GM18861 (cell line): ENCODE results near the gene GATB.

ENCODE experiments used
- ATAC-seq: cut with Tn5 transposase; IDR thresholded peaks from one replicate; pipeline ENCODE4 v1.9.1; 2021; ENCODE audit not compliant: unreplicated experiment

Gene GATB

DNA sequence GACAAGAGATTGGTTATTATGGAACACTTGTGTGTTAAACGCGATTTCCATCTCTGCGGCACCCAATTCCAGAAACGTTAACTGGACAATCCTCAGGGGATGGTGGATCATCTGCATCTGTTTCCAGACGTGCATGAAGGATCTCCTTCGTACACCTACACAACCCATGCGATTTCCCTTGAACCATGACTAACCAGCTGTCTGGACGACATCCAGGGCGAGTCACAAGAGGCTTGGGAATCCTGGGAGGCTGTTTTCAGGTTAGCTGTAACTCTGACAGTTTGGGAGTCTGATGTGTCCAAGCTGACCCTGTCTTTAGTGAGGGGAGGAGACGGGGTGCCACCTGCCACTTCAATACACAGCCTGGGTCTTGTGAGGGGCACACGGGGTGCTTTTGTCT lies 84.5 kb downstream of the GATB start:
- ATAC-seq: no peak

GRCh38 chr4:151675411-151675971 lies 85.3 kb downstream of the GATB start:
- no peak for ATAC-seq

DNA sequence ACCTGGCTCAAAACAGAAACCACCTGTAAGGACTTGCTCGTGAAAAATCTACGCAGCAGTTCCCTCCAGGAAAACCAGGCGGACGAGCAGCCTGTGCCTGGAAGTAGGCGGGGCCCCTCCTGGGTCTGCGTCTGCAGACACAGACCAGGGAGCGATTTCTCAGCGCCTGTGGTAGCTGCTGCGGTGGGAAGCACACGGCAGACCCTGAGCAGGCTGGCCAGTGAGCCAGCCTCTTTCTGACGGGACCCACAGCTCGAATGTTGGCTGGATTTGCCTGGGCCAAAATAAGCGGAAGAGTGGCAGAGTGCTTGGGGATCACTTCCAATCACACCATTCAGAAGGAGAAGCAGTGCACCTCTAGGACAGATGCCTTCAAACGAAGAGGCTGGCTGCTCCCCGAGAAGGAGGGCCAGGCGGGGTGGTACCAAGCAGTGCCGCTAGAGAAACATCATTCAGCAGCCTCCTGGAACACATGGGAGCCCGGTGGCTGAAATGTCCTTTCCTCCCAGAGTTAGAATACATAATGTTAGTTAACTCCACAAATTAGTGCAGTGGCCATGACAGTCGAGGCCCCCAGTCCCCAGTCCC lies 85.9 kb downstream of the GATB start:
- no peak for ATAC-seq

GRCh38 chr4:151673908-151674520 lies 86.8 kb downstream of the GATB start:
- no peak for ATAC-seq

DNA sequence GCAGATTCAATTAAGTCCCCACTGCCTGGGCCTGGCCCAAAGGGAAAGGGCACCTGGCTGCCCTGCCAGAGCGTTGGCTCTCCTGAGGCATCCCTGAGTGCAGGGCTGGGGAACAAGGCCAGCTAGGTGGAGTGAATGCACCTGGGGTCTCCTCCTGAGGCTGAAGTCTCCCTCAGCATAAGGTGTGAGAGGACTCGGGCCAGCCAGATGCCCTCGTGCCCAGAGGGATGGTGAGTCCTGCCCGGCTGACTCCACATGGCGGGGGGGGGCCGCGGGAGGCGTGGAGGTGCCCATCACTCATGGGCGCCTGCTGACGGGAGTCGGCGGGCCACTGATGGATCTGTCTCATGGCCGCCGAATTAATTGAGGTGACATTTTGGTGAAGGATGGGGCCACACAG lies 87.8 kb downstream of the GATB start:
- ATAC-seq: no peak

DNA sequence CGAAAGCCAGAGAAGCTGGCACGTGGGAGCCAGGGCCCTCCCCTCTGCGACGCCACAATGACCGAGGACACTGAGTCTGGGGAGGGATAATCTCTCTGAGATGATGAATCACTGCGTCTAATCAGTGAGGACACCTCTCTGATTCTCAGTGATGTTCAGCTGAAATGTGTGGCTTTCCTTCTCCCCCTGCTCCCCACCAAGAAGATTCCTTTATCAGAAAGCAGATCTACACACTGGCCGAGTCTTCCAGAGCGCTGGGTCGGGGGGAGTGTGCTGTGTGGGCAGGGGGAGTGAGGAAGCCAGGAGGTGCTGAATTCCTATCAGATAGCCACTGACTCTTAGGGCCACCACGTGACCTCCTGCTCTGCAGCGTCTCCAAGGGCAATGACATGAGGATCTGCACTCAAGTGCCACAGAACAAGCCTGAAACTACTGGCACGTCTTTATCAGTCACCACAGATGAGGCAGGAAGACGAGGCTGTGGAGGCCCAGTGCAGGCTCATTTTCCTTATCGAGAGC lies 89.2 kb downstream of the GATB start:
- no peak for ATAC-seq

- no peak for ATAC-seq
Measured at GRCh38 chr4:151670843-151671242, 90.0 kb downstream of the GATB start.

GRCh38 chr4:151669990-151670389 lies 90.8 kb downstream of the GATB start:
- no peak for ATAC-seq

GRCh38 chr4:151668689-151669402 lies 92.0 kb downstream of the GATB start:
- ATAC-seq: no peak

DNA sequence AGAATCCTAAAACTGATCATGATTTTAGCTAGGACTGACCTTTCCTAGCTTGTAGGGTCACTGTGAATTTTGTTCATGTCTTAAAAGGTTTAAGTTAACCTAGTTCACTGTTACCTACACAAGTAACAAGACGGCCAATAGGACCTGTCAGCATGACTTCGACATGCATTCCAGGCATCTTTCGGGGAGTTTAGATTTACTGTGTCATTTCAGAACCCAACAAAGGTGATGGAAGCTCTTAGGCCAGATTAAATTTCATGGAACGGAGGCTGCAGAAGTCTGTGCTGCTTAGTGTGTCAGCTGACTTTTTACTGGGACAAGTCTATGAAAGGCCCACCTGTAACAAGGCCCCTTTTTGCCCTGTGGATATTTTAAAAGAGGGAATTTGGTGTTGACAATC lies 93.1 kb downstream of the GATB start:
- ATAC-seq: no peak

DNA sequence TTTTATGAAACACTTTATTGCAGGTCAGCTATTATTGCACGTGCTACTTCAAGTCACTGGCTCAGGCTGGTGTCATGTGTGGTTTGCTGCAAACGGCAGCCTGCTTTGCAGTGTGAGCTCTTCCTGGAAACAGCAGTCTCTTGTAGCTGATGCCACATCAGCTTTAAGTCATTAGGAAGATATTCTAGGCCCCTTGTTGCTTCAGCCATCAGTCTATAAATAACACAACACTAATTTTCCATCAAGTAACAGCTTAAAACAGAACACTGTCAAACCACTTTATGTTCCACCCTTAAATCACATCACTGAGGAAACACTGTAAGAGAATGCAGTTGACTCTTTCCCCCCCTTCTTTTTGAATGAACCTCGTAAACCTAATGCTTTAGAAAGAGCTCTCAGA lies 93.8 kb downstream of the GATB start:
- ATAC-seq: no peak

DNA sequence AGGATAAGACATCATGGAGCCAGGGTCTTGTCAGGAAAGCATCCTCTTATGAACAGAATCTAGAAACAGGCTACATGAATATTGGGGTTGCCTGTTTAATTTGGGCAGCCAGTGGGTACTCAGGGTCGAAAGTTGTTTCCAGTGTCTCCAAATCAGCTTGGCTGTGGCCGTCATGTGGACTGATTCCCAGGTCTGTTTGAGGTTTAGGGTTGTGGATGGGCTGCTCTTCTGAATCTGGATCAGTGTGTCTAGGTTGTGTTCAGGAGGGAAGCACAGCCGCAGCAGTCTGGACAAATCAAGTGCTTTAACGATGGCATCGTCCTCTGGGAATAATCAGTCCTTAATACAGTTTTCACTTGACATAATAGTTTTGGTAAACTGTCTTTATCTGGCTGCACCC lies 94.3 kb downstream of the GATB start:
- ATAC-seq: no peak

GRCh38 chr4:151665785-151666127 lies 95.1 kb downstream of the GATB start:
- no peak for ATAC-seq

- ATAC-seq: no peak
Measured at GRCh38 chr4:151665022-151665784, 95.6 kb downstream of the GATB start.

DNA sequence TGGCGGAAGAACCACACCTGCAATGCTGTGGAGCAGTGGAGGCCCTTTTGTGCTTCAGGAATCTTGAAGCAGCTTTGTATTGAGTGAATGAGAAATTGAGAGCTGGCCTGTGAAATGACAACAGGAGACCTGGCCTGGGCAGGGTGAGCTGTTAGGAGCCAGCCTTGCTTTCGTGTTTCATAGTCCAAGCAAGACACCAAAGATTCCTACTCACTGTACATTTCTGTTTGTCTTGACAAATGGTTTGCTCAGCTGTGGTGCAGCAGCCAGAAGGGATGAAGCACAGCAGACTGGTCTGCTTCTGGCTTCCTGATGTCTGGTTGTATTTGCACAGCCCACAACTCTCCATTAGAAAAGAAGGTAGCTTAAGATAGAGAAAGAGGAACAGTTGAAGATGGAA lies 96.5 kb downstream of the GATB start:
- no peak for ATAC-seq

GRCh38 chr4:151663109-151663508 lies 97.7 kb downstream of the GATB start:
- ATAC-seq: no peak

GRCh38 chr4:151661873-151662272 lies 98.9 kb downstream of the GATB start:
- ATAC-seq: no peak

DNA sequence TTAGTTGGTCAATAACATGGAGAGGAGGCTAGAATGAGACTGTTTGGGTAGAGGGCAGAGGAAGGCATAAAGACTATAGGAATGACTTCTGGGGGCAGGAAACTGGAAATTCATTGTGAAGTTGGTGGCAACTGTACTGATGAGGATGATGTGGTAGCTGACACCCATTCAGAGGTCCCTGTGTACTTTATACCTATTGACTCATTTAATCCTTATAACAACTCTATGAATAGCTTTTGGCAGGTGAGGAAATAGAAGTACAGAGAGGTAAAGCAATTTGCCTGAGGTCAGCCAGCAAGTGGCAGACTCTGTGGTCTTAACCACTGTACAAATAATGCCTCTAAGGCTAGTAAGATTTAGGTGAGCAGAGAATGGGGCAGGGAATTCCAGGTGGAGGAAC lies 100.1 kb downstream of the GATB start:
- ATAC-seq: no peak

DNA sequence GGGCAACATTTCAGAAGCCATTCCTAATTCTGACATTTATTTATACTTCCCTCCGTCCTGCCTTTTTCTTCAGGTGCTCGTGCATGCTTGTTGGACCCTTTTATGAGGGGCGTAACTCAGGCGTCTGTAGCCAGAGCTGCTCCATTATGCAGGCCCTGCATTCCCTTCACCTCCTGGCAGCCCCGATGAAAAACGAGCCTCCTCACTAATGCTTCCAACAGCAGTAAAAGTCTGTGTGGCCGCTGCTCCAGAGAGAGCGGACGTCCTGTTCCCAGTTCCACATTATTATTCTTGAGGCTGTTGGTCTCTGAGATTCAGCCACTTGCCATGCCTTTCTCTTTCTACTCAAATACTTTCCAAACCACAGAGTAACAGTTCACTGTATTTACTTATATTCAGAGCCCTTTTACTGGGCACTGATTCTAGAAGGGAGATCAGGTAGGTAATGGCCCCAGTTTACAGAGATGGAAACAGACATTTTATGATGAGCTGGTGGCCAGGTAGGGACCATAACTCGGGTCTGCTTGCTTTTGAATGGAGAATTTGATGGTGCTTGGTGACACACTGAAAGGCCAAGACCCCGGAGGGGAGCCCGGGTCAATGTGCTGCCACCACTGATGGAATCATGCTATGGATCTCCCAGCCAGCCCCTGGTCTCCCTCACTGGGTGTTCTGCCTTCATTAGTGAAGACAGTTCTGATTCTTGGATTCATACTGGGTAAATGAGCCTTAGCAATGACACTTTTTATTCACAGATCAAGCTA lies 101.0 kb downstream of the GATB start:
- no peak for ATAC-seq

DNA sequence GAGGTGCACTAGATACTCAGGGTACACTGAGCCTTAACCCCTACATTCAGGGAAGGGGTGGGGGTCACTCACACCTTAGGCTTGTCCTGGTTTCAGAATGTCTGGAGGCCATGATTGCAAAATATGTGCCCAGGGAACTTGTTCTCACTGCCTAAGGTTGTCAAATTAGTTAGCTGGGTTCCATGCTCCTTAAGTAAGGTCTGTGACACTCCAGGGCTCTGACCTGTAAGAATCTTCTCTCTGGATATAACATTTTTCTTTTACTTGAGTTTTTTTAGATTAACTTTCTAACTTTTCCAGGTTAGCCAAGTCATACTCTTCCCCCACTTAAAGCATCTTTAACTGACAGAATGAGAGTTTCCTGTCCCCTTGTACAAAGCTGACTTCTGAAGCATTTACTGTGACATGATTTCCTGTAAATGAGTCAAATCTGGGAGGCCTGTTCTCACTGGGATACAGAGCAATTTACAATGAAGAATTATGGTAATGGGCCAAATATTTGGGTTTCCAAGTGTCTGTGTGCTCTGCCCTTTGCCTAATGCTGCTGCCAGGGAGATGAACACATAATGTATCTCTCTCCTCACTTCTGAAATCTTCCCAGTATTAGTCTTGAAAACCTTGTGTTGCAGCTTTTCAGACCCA lies 101.7 kb downstream of the GATB start:
- ATAC-seq: no peak
